GM12892 (cell line): ENCODE results near the gene LRRC37B.
"Not testable (repeated sequence)": the region's sequence is repeated elsewhere in the genome, so short reads cannot be mapped to it uniquely, and the experiment has no call there.

Experiments
- POLR2AphosphoS5 ChIP-seq: IDR thresholded peaks from 2 replicates; pipeline ENCODE4 v1.6.1; 2011; ENCODE audit warnings: low read depth, low read length, control low read depth
- TAF1 ChIP-seq: IDR thresholded peaks from 2 replicates; pipeline ENCODE4 v1.6.1; 2011; ENCODE audit warnings: low read depth, mild to moderate bottlenecking, control low read depth, low read length, borderline replicate concordance

- not testable (repeated sequence) for TF ChIP-seq POLR2AphosphoS5, TAF1
These were observed 35.1 kb downstream of the LRRC37B start for GRCh38 chr17:32042266-32042665.
